NCI-H2029 treated with DMSO at 0.1 percent for 48 hours (cell line): ENCODE data around the gene PRKCA.
"Not testable (repeated sequence)": the region's sequence is repeated elsewhere in the genome, so short reads cannot be mapped to it uniquely, and the experiment has no call there.

Source experiments
- DNase-seq: peaks from one replicate; lab custom pipeline; 2025; lab: John Stamatoyannopoulos, UW

PRKCA gene

DNA sequence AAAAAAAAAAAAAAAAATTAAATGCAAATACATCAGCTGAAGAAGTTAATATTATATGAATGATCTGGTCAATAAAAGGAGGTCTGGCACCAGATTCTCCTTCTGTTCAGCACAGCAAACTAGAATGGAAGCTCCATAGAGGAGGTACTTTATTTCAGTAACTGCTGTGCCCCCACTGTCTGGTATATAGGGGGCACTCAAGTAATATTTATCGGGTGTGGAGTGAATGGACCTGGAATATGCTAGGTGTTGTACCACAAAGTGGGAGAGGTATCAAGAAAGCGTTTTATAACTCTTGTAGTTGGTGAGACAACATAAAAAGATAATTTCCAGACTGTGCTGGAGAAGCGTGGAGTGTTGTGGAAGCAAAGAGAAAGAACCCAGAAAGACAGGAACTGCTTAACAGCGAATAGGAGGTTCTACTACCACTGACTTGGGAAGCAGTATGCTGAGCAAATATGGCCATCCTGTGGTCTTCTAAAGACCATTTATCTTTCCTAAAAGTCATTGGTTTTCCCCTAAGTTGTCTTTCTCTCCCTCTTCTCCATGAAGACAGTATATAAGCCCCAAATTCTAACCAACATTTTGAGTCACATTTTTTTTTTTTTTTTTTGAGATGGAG lies 12.2 kb upstream of the PRKCA start:
- no peak for DNase-seq

DNA sequence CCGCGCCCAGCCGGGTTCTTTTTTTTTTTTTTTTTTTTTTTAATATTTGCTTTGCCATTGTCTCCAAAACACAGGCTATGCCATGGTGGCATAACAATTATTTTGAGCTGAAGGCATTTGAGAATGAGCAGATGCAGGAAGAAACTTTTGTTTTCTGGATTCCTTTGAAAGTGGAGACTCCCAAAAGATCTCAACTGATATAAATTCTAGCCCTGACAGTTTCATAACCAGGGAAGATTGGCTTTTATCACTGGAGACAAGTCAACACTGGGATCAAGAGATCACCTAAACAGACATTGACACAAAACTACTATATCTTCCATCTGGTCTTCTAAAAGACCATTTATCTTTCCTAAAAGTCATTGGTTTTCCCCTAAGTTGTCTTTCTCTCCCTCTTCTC lies 10.1 kb upstream of the PRKCA start:
- DNase-seq = no peak

DNA sequence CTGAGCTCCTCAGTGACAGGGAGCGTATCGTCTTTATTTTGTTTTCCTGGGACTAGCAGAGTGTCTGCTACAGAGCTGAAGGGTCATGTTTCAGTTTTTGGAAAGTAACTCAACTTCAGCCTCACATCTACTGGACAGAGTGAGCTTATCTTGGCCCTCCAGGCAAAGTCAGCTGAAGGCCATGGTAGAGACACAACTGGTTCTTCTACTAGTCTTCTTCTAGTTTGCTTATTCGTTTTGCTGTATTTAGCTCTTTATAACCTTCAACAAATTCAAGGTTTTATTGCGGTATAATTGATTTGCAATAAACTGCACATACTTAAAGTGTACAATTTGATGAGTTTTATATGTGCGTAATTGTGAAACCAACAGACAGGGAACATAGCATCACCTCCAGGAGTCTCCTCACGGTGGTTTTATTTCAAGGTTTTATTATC lies 6.1 kb upstream of the PRKCA start:
- DNase-seq = no peak

DNA sequence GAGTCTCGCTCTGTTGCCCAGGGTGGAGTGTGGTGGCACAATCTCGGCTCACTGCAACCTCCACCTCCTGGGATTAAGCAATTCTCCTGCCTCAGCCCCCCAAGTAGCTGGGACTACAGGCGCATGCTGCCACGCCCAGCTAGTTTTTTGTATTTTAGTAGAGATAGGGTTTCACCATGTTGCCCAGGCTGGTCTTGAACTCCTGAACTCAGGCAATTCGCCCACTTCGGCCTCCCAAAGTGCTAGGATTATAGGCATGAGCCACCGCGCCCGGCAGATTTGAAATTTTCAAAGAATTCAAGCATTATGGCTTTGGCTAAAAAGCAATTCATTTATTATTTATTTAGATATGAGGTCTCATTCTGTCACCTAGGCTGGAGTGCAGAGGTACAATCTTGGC lies 5.0 kb upstream of the PRKCA start:
- DNase-seq = not testable (repeated sequence)

DNA sequence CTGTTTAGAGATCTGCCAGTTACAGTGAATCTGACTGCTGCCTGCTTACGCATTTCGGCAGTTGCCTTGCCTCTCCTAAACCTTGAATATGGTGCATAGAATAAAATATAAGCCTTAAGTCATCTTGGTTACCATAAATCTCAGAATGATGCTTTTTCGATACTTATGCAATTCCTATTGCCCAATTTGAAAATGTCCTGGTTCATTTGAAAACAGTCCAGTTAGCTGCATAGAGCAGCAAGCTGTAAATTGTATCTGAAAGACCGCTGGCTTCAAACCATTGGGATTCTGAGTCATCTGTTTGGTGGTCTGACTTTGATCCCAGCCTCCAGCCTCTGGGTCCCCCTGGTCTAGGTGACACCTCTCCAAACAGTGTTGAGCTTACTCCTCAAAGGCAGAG lies 2.7 kb upstream of the PRKCA start:
- no peak for DNase-seq

DNA sequence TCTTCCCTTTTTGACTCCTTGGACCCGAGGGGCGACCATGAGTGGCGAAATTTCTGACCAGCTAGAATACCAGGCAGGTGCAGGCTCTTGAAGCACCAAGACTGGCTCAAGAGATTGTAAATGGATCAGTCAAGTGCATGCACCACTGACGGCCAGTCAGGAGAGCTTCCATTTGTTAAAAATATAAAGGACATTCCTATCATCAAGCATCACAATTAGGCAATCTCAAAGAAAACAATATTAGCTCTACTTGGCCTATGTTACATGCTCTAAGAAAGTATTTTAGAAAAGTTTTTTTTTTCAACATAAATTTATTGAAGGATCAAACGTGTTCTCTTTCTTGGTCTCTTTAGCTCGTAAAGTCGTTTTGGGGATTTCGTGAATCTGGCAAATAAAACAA lies 1.5 kb upstream of the PRKCA start:
- DNase-seq = no peak

DNA sequence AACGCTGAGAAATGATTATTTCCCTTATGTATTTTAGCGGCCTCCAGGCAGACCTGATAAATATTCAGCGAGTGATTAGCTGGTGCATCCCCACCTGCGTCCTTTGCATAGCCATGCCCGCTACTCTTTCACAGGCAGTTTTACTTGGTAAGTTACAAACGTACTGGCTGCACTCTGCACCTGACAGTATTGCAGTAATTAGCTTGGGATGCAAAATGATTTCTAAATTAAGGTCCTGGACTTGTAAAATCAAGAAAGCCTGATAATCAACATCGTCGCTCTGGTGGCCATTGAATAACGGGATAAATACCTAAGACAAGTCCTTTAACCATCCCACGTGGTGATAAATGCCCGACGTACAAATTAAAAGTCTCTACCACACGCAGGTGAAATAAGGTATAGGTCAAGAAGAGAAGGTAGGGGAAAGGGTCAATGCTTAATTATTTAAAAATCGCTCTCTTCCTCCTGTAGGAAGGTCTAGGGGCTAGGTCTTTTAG lies 998 bp upstream of the PRKCA start:
- DNase-seq = no peak

DNA sequence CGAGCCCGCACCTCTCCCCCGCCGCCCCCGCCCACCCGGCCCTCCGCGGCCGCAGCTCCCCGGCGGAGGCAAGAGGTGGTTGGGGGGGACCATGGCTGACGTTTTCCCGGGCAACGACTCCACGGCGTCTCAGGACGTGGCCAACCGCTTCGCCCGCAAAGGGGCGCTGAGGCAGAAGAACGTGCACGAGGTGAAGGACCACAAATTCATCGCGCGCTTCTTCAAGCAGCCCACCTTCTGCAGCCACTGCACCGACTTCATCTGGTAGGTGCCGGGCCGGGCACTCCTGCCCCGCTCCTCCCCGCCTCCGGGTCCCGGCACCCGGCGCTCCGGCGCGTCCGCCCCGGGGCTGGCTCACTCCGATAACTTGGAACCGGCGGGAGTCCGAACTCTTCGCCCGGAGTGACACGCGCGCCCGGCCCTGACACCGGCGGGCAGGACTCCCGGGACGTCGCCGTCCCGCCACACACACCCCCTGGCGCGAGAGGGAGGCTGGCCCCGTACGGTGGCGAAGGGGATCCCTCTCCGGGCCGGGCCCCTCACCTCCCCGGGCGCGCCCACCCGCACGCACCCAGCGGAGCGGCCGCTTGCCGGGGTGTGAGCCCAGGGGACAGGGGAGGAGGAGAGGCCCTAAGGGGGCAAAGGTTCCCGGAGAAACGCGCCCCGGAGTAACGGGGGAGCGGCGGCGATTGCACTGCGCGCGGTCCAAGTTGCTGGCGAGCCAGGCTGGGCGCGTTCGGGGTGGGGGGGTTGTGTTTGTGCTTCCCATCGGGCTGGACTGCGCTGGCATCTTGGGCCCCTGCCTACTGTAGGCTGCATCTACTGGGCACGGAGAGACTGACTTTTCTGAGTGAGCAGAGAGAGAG lies 581 bp downstream of the PRKCA start:
- DNase-seq = no peak

DNA sequence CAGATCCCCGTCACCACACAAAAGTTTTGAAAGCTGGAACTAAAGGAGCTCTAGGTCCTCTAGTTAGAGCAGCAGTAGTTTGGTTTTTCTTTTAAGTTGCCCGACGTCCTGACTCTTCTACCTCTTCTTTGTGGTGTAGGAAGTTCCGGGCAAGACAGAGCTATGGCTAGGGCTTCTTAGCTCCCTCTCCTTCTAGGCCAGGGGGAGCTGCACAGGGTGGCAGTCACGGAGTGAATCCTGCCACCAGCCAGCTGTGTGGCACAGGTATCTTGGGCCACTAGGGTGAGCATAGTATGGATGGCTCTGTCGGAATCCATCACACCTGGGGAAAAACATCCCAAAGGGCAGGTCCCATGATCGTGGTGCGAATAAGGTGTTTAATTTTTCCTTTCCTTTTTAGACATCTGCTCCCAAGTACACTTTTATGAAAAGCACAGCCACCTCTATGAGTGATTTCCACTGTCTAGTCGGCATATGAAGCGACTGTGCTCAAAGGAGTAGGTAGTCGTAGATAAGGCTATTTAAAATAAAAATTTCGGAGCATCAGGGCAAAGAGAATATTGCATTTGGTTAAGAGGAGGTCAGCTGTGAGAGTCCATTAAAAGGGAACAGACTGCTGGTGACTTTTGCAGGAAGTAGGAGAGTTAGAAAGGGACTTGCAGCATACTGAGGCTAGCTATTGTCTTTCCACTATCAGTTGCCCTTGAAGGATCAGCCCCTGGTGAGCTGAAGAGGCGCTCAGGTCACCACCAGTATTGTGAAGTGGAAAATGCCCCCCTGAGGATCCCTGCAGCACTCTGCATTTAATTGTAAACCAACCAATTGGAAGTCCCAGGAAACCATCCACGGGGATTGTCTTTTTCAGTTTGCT lies 2.1 kb downstream of the PRKCA start:
- no peak for DNase-seq

DNA sequence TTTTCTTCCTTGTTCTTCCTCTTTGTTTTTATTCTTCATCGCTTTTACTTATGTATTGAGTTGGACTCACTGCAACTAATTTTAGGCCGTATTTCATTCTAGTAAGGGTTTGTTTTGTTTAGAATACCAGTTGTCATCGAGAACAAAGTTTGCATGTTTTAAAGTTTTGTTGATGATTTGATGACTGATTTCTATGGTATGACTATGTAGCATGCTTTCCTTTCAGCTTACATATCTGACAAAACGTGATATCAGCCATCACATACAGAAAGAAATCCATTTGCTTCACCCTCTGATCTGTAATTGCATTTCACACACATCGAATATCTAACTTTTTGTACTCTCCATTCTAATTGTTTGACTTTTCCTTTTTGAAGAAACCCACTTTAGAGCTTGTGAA lies 4.0 kb downstream of the PRKCA start:
- no peak for DNase-seq

DNA sequence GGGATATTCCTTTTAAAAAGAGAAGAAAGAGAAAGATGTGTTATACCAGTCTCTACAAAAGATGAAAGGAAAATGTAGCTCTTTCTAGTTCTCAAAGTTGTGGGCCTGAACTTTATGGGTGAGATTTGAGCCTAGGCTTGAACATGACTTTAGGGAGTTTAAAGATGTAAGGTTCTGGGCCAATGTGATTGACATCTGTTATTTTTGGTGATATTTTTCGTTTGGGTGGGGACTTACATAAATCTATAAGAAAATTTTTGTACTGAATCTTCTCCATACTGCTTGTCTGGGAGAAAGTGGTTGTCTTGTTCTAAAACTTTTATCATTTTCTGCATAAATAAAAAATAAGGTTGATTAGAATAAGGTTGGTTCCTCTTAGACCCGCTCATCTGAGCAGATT lies 4.8 kb downstream of the PRKCA start:
- DNase-seq = no peak

DNA sequence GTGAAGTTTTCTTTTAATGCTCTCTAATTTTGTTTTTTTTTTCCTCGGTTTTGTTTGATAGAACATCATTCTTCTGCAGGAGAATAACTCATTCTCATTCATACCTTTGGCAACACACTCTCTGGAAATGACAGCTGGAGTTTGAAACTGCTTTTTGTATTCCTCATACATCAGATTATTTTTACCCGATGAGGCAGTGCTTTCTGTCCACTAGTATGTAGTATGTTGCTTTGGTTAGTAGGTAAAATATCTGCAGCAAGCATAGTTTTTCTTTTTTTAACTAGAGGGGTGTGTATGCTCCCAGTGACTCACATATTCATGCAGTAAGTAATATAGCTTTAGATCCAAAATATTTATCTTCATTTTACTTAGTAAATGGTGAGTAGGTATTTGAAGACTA lies 6.4 kb downstream of the PRKCA start:
- DNase-seq = no peak

DNA sequence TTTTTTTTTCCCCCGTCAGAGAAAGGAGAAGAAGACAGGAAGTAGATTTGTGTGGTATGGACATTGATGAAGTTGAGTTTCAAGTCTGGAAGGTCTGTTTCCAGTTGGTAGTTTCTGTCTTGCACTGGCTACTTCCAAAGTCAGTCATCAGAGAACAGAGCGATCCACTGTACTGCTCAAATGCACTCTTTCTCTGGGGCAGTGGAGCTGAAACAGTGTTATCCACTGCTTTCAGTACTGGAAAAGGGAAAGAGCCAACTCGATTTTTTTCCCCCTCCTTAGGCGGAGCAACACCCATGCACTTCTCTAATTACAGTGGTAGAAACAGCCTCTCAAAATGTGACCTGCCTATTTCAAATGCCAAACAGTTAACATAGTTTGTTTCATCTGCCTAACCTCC lies 7.4 kb downstream of the PRKCA start:
- no peak for DNase-seq

DNA sequence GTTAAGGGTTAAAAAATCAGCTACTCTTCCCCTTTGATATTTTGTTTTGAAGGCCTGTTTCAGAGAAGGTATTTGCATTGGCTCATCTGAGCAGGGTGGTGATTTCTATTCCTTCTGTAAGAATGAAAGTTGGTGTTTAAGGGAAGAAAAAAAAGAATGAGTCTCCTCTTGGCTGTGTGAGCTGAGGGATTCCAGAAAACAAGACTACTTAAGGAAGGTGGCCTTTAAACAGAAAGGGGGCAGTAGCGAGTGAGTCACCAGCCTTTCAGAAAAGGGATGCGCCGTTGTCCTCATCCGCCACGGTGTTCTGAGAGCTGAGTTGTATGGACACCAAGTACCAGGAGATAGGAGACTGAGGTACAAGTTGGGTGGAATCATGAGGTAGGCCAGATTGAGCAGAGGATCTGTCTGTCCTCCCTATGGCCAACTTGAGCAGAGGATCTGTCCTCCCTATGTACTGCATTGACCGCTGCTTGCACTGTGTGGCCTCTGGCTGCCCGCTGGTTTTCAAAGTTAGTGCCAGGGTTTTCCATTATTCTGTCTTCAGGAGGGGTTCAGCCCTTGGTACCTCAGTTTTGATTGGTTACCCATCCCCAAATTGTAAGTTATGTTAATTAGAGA lies 8.2 kb downstream of the PRKCA start:
- DNase-seq = no peak

DNA sequence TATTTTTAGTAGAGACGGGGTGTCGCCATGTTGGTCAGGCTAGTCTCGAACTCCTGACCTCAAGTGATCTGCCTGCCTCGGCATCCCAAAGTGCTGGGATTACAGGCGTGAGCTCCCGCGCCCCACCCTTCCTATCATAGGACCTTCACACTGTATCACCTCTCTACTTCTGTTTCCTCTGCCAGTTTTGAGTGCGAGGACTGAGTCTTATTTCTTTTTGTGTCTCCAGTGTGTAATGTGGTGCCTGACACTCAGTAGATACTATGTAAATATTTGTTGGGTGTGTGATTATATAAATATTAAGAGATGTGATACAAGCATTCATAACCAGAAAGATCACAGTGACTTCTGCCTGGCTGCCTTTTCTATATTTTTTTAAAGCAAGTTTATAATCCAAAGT lies 10.5 kb downstream of the PRKCA start:
- DNase-seq = no peak

DNA sequence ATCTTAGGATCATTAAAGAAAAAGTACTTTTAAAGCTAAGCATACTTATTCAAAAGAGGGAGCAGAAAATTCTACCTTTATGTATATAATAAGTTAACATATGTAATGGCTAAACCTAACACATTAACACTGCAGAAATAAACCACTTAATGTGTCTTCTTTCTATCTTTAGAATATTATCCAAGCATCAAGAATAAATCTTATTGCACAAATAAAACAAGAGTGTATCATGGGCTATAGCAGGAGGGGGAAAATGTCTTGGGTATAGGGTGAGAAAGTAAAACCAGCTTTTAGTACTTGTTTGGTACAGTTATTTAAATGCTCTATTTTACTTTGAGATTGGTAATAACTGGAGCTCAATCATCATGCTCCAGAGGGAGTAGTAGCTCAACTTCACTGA lies 10.9 kb downstream of the PRKCA start:
- no peak for DNase-seq

DNA sequence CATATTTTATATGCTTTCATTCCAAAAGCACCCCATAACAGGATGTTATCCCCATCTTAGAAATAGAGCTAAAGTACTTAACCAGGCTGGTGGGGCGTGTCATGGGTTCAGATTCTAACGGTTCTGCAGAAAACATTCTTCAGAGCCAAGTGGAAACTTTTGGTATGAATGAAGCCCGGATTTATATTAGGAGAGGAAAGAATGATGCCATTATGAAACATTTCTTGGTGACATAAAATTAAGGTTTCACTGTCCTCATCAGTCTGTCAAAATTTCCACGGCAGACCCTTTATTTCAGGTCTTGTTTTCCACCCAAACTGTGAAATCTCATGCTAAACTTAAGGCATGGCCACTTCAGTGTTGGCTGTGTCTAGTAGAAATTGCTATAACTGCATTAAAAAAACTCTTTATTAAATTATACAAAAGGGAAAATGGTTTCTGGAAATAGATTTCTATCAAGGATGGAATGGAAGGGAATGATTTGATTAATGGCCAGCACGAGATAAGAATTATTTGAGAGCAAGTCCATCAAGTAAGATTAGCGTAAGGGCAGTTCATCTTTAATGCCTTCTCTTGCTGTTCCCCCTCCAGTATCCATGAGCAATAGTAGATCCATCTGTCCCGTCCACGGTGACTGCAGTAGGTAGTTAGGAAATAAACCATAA lies 11.7 kb downstream of the PRKCA start:
- no peak for DNase-seq

DNA sequence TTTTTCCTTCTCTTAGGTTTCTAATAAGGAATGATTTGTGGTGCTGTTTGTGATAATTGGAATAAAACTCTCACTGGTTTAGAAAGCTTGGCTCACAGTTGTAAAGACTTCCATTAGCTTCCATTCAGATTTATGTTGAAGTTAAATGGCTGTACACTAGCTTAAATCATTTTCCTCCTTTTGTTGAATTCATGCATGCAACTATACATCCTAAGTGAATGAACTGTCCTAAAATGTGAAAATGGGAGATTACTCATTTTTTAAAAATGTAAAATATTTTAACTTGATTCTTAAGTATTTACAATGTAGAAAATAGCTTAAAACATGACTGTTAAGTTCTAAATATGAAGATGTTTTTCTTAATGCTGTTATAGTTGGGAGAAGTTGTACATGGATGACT lies 15.2 kb downstream of the PRKCA start:
- DNase-seq = no peak

DNA sequence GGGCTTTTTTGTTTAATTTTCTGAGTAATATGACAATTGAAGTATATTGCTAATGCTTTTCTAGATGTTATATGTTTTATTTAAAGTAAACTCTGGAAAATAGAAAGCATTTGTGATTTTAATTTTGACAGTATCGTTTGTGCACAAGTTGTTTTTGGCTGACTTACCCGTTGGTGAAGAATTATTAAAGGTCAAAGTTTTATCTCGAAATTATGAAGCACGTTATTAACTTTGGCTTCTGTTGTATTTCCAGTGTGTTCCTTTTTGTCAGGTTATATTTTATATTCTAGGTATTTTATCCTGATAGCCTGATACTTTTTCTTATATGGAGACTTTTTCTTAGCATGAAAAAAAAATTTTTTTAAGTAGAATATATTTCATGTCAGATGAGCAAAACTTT lies 16.8 kb downstream of the PRKCA start:
- DNase-seq = no peak

DNA sequence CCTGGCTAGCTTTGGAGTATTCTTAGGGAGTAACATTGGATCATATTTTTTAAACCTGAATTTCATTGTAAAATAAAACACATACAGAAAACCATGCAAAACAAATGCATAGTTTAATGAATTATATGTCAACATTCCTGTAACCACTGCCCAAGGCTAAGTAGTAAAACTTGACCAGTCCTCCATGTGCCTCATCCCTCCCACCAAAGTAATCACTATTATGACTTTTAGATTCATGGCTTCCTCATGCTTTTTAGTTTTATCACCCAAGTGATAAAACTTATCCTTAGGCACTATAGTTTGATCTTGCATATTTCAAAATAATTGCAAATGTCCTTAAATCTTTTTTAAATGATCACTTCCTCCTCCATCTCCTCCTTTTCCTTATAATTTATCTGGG lies 20.4 kb downstream of the PRKCA start:
- no peak for DNase-seq

DNA sequence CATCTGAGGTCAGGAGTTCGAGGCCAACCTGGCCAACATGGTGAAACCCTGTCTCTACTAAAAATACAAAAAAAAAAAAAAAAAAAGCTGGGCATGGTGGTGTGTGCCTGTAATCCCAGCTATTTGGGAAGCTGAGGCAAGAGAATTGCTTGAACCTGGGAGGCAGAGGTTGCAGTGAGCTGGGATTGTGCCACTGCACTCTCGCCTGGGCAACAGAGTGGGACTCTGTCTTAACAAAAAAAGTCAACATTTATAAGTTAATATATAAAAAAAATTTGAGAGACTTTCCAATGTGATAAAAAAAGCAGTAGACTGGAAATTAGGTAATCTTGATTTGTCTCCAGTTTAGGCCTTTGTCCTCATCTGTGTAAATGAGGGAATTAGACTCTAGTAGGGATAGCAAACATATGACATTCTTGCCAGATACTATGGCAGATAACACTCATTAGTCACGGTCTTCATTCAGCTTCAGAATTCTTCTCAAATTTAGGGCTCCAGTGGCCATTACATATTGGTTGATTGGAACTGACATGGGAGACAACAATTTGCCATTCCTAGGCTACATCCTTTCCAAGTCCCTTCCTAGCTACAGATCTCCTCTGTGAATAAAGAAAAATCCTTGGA lies 22.1 kb downstream of the PRKCA start:
- DNase-seq = not testable (repeated sequence)
